IMR-90 (cell line): ENCODE data around the gene APOC1. TPM values are rescaled to one million over a fixed set of nuclear protein-coding genes. Genes with fewer than 3 reads are reported as not detected.

Source experiments
- ATAC-seq: fragments of 200-7000 bp; cut with Tn5 transposase; 2 replicates; pipeline ENCODE4 v1.9.1; 2020; ENCODE audit warnings: low read depth, mild to moderate bottlenecking, moderate library complexity
- BruUV-seq: library from RNA; stranded (reverse); fragments of 400-500 nt; replicated peaks from 2 replicates; lab custom pipeline; 2021; lab: Mats Ljungman, UMichigan
- CTCF ChIA-PET: fragments of 300-600 bp; formaldehyde crosslinking; extraction: SDS; loops from one replicate; lab custom pipeline; 2021; ENCODE audit warnings: antibody characterized with exemption; lab: Yijun Ruan, JAX
- POLR2A ChIA-PET: fragments of 300-600 bp; sonication (Branson Sonifier 250); formaldehyde crosslinking; loops from one replicate; lab custom pipeline; 2022; ENCODE audit warnings: antibody characterized with exemption; ENCODE audit not compliant: unreplicated experiment; lab: Charles Lee
- DNase-seq: peaks from one replicate; pipeline ENCODE4 v3.0.0; 2013
- H2AFZ ChIP-seq: replicated peaks from 2 replicates; pipeline ENCODE3; 2013; ENCODE audit warnings: low read length, mild to moderate bottlenecking; ENCODE audit not compliant: poor library complexity
- H2AK5ac ChIP-seq: 2 replicates; pipeline ENCODE4 v1.6.1; 2013; ENCODE audit warnings: low read depth, low read length, inconsistent platforms
- H2AK9ac ChIP-seq: replicated peaks from 2 replicates; pipeline ENCODE3; 2013; ENCODE audit warnings: mild to moderate bottlenecking, low read depth, low read length, moderate library complexity; ENCODE audit not compliant: poor library complexity
- H2BK120ac ChIP-seq: 2 replicates; pipeline ENCODE4 v1.6.1; 2013; ENCODE audit warnings: low read depth, low read length, inconsistent platforms
- H2BK15ac ChIP-seq: 3 replicates; pipeline ENCODE4 v1.6.1; 2013; ENCODE audit warnings: low read depth, low read length, inconsistent platforms
- H2BK20ac ChIP-seq: 2 replicates; pipeline ENCODE4 v1.6.1; 2013; ENCODE audit warnings: low read depth, mild to moderate bottlenecking, inconsistent platforms, low read length, moderate library complexity
- H2BK5ac ChIP-seq: 2 replicates; pipeline ENCODE4 v1.6.1; 2013; ENCODE audit warnings: mild to moderate bottlenecking, low read depth, low read length, inconsistent platforms; ENCODE audit not compliant: poor library complexity, severe bottlenecking
- H3K14ac ChIP-seq: replicated peaks from 2 replicates; pipeline ENCODE4 v1.6.1; 2013; ENCODE audit warnings: low read depth, low read length, inconsistent platforms
- H3K18ac ChIP-seq: 2 replicates; pipeline ENCODE4 v1.6.1; 2013; ENCODE audit warnings: low read depth, low read length, control low read depth
- H3K23ac ChIP-seq: 2 replicates; pipeline ENCODE4 v1.6.1; 2013; ENCODE audit warnings: low read depth, low read length, inconsistent platforms
- H3K27ac ChIP-seq: 2 replicates; pipeline ENCODE4 v1.5.1; 2013; ENCODE audit warnings: mild to moderate bottlenecking, control low read depth, low read length; ENCODE audit not compliant: insufficient read depth
- H3K27me3 ChIP-seq: 2 replicates; pipeline ENCODE4 v1.6.1; 2013; ENCODE audit warnings: low read length; ENCODE audit not compliant: control insufficient read depth, insufficient read depth
- H3K36me3 ChIP-seq: 2 replicates; pipeline ENCODE4 v1.6.1; 2013; ENCODE audit warnings: low read length, mixed read lengths; ENCODE audit not compliant: control insufficient read depth, insufficient read depth
- H3K4ac ChIP-seq: 2 replicates; pipeline ENCODE4 v1.6.1; 2013; ENCODE audit warnings: low read depth, low read length, inconsistent platforms
- H3K4me1 ChIP-seq: 2 replicates; pipeline ENCODE4 v1.6.1; 2013; ENCODE audit warnings: low read length, mixed read lengths; ENCODE audit not compliant: control insufficient read depth, insufficient read depth
- H3K4me2 ChIP-seq: 2 replicates; pipeline ENCODE4 v1.6.1; 2013; ENCODE audit warnings: low read depth, mild to moderate bottlenecking, control low read depth, low read length, moderate library complexity
- H3K4me3 ChIP-seq: 2 replicates; pipeline ENCODE4 v1.5.1; 2013; ENCODE audit warnings: low read depth, mild to moderate bottlenecking, control low read depth, low read length, moderate library complexity; ENCODE audit not compliant: insufficient read depth
- H3K56ac ChIP-seq: 2 replicates; pipeline ENCODE4 v1.6.1; 2013; ENCODE audit warnings: low read length, inconsistent platforms; ENCODE audit not compliant: insufficient read depth; ENCODE audit errors: extremely low read depth
- H3K79me1 ChIP-seq, 2 experiments: 2 replicates each; pipeline ENCODE4 v1.6.1; 2013; ENCODE audit warnings: low read length in 2 of 2, inconsistent platforms in 1 of 2, low read depth in 1 of 2
- H3K9ac ChIP-seq: 2 replicates; pipeline ENCODE4 v1.6.1; 2013; ENCODE audit warnings: low read depth, low read length, control low read depth
- H3K9me1 ChIP-seq: 2 replicates; pipeline ENCODE4 v1.6.1; 2013; ENCODE audit warnings: low read length, inconsistent platforms; ENCODE audit not compliant: insufficient read depth
- H3K9me3 ChIP-seq: 2 replicates; pipeline ENCODE4 v1.6.1; 2013; ENCODE audit warnings: low read length; ENCODE audit not compliant: control insufficient read depth, insufficient read depth
- H4K20me1 ChIP-seq: 2 replicates; pipeline ENCODE4 v1.6.1; 2013; ENCODE audit warnings: low read length, inconsistent platforms; ENCODE audit not compliant: insufficient read depth
- H4K5ac ChIP-seq: 2 replicates; pipeline ENCODE4 v1.6.1; 2013; ENCODE audit warnings: mild to moderate bottlenecking, low read depth, low read length, control low read depth
- H4K8ac ChIP-seq, 2 experiments: 2 replicates each; pipeline ENCODE4 v1.6.1; 2013; ENCODE audit warnings: low read depth in 2 of 2, low read length in 2 of 2, control low read depth in 1 of 2, inconsistent platforms in 1 of 2
- H4K91ac ChIP-seq: 2 replicates; pipeline ENCODE4 v1.6.1; 2013; ENCODE audit warnings: low read depth, low read length, inconsistent platforms; ENCODE audit not compliant: insufficient read depth
- BHLHE40 ChIP-seq: fragments of 150-350 bp; IDR thresholded peaks from 2 replicates; pipeline ENCODE4 v1.6.1; 2016; ENCODE audit warnings: mild to moderate bottlenecking, low read depth, low read length
- CEBPB ChIP-seq: IDR thresholded peaks from 2 replicates; pipeline ENCODE4 v1.6.1; 2012; ENCODE audit warnings: low read depth, low read length, improper control_type of control experiment
- CHD1 ChIP-seq: IDR thresholded peaks from 2 replicates; pipeline ENCODE4 v1.6.1; 2012; ENCODE audit warnings: low read depth, low read length, improper control_type of control experiment
- MAFK ChIP-seq: IDR thresholded peaks from 2 replicates; pipeline ENCODE4 v1.6.1; 2012; ENCODE audit warnings: low read depth, low read length, improper control_type of control experiment
- MAZ ChIP-seq: IDR thresholded peaks from 2 replicates; pipeline ENCODE4 v1.6.1; 2012; ENCODE audit warnings: low read depth, mild to moderate bottlenecking, low read length, improper control_type of control experiment, moderate library complexity, borderline replicate concordance
- MXI1 ChIP-seq: IDR thresholded peaks from 2 replicates; pipeline ENCODE4 v1.6.1; 2012; ENCODE audit warnings: low read depth, mild to moderate bottlenecking, low read length, moderate library complexity, borderline replicate concordance
- NFE2L2 ChIP-seq: fragments of 150-350 bp; IDR thresholded peaks from 2 replicates; pipeline ENCODE4 v1.6.1; 2016; ENCODE audit warnings: low read depth, mild to moderate bottlenecking, low read length
- POLR2A ChIP-seq: IDR thresholded peaks from 2 replicates; pipeline ENCODE4 v1.6.1; 2012; ENCODE audit warnings: mild to moderate bottlenecking, low read depth, low read length
- RAD21 ChIP-seq: IDR thresholded peaks from 2 replicates; pipeline ENCODE4 v1.6.1; 2012; ENCODE audit warnings: low read length, improper control_type of control experiment
- RCOR1 ChIP-seq: IDR thresholded peaks from 2 replicates; pipeline ENCODE4 v1.6.1; 2012; ENCODE audit warnings: mild to moderate bottlenecking, low read length, improper control_type of control experiment; ENCODE audit not compliant: insufficient replicate concordance
- RFX5 ChIP-seq: IDR thresholded peaks from 2 replicates; pipeline ENCODE4 v1.8.0; 2012; ENCODE audit warnings: low read depth, mild to moderate bottlenecking, low read length, moderate library complexity
- SMC3 ChIP-seq: fragments of 150-350 bp; IDR thresholded peaks from 2 replicates; pipeline ENCODE4 v1.6.1; 2016; ENCODE audit warnings: low read depth, mild to moderate bottlenecking, antibody characterized with exemption, low read length, moderate library complexity
- WGBS, 2 experiments: methylation state at CpG; one replicate each; pipeline versions ENCODE4 v1.1.5 to v1.1.7; 2013; ENCODE audit warnings: missing lambda C conversion rate in 2 of 2; ENCODE audit not compliant: insufficient read length in 1 of 2; ENCODE audit errors: extremely low coverage in 2 of 2; 5-methylcytosine and 5-hydroxymethylcytosine counted together
- dilution Hi-C: fragments of 300-500 bp; cut with HindIII; formaldehyde crosslinking; loops from one replicate; pipeline ENCODE4 v1.14.3; 2018; ENCODE audit warnings: low sequenced_read_pairs; ENCODE audit not compliant: unreplicated experiment
- in situ Hi-C: fragments of 300-500 bp; cut with MboI; formaldehyde crosslinking; loops from 3 replicates; pipeline ENCODE4 v1.14.3; 2019; ENCODE audit warnings: low sequenced_read_pairs, inconsistent platforms, mixed read lengths
- intact Hi-C: fragments of 100-400 bp; cut with micrococcal nuclease; formaldehyde crosslinking; loops from 2 replicates; pipeline ENCODE4 v1.10.0; 2022
- polyA plus RNA-seq, 3 experiments: library from polyadenylated mRNA; depleted of rRNA; stranded (reverse); fragments of >200 nt; gene quantifications; 2 replicates each; pipeline ENCODE4 v1.2.3, GENCODE V29; 2012; ENCODE audit warnings: low replicate concordance in 1 of 3
- total RNA-seq: library from RNA; depleted of rRNA; stranded (reverse); fragments of >200 nt; gene quantifications from 2 replicates; pipeline ENCODE4 v1.2.3, GENCODE V29; 2012
- TF ChIP-seq, protein P1 (sequence below): conservative IDR thresholded peaks from 2 replicates; pipeline ENCODE4 v1.5.1; 2012; ENCODE audit warnings: mild to moderate bottlenecking, low read depth, low read length, improper control_type of control experiment
- TF ChIP-seq, protein P2 (sequence below): fragments of 150-350 bp; IDR thresholded peaks from 2 replicates; pipeline ENCODE4 v1.6.1; 2016; ENCODE audit warnings: low read depth, mild to moderate bottlenecking, low read length, moderate library complexity, borderline replicate concordance

APOC1 gene
- total and polyA plus RNA-seq, 2 of the 4 experiments (the other 2 are of a cell fraction), result 1.1 TPM; not detected in 1

GRCh38 chr19:44957526-44957925 lies 43.1 kb downstream of the APOC1 start (continued):
- TF ChIP-seq, protein P1, sequence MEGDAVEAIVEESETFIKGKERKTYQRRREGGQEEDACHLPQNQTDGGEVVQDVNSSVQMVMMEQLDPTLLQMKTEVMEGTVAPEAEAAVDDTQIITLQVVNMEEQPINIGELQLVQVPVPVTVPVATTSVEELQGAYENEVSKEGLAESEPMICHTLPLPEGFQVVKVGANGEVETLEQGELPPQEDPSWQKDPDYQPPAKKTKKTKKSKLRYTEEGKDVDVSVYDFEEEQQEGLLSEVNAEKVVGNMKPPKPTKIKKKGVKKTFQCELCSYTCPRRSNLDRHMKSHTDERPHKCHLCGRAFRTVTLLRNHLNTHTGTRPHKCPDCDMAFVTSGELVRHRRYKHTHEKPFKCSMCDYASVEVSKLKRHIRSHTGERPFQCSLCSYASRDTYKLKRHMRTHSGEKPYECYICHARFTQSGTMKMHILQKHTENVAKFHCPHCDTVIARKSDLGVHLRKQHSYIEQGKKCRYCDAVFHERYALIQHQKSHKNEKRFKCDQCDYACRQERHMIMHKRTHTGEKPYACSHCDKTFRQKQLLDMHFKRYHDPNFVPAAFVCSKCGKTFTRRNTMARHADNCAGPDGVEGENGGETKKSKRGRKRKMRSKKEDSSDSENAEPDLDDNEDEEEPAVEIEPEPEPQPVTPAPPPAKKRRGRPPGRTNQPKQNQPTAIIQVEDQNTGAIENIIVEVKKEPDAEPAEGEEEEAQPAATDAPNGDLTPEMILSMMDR, result no peak
- TF ChIP-seq BHLHE40 (no peak), POLR2A (no peak), MXI1 (no peak)

DNA sequence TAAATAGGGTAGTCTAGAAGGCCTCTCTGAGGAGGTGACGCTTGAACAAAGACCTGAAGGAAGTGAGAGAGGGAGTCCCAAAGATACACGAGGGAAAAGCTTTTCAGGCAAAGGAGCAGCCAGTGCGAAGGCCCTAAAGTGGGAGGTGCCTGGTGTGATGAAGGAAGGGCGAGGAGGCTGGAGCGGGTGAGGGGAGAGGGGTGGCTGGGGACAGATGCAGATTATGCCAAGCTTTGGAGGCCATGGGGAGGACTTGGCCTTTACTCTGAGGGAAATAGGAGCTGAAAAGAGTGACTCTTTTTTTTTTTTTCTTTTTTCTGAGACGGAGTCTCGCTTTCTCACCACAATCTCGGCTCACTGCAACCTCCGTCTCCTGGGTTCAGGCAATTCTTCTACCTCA lies 43.7 kb downstream of the APOC1 start:
- H3K9ac ChIP-seq, result no peak overlapping the region
- H4K8ac ChIP-seq, result no peak overlapping the region
- no peak overlapping the region for H3K4ac ChIP-seq
- H2BK5ac ChIP-seq, result no peak overlapping the region
- H3K4me3 ChIP-seq, result no peak overlapping the region
- in situ Hi-C loops, result loop anchor here (10.0 kb wide), 1 partner anchor 273 kb away; no protein-coding TSS in a partner anchor
- no peaks in the 10 kb centered on the region for H3K27me3 ChIP-seq
- no TSS peak for BruUV-seq
- H4K20me1 ChIP-seq, result peaks cover 64% of the 10 kb centered on the region
- H3K4me1 ChIP-seq, result peaks cover 7% of the 10 kb centered on the region
- no peak overlapping the region for H3K18ac ChIP-seq
- DNase-seq (no peak), ATAC-seq (no peak)
- H3K14ac ChIP-seq, result no peak overlapping the region
- no peaks in the 10 kb centered on the region for H3K9me3 ChIP-seq
- no peak overlapping the region for H2BK15ac ChIP-seq
- CTCF ChIA-PET, result interaction anchor here (0.6 kb wide), 1 partner anchor 15 kb away, joined by 5 read pairs; no protein-coding TSS in a partner anchor
- WGBS, 2 experiments, result 60% methylated on average over 1 of the region's 9 CpGs; no CpG with 5 or more reads in 1 of the 2 experiments
- no peak overlapping the region for H4K5ac ChIP-seq
- H2AK9ac ChIP-seq, result no peak overlapping the region
- dilution Hi-C loops, result no loop called here
- H3K4me2 ChIP-seq, result no peak overlapping the region
- no peak overlapping the region for H2AFZ ChIP-seq
- H4K91ac ChIP-seq, result no peak overlapping the region
- no peak overlapping the region for H3K27ac ChIP-seq
- H3K56ac ChIP-seq, result no peak overlapping the region
- no peak overlapping the region for H3K23ac ChIP-seq
- peaks cover 12 to 83% of the 10 kb centered on the region in 2 experiments for H3K79me1 ChIP-seq
- H3K9me1 ChIP-seq, result peaks cover 11% of the 10 kb centered on the region; the same call in 1 of the 2 replicates
- H2AK5ac ChIP-seq, result no peak overlapping the region
- H3K36me3 ChIP-seq, result peaks cover 17% of the 10 kb centered on the region
- H2BK20ac ChIP-seq, result no peak overlapping the region
- intact Hi-C loops, result loop anchor here (10.0 kb wide), 1 partner anchor 383 kb away; no protein-coding TSS in a partner anchor
- H2BK120ac ChIP-seq, result no peak overlapping the region
- POLR2A ChIA-PET, result no interaction called here
- TF ChIP-seq RFX5 (no peak), CHD1 (no peak), SMC3 (no peak), CEBPB (no peak), NFE2L2 (no peak), RAD21 (no peak), BHLHE40 (no peak), MAFK (no peak), RCOR1 (no peak), MAZ (no peak), MXI1 (no peak), POLR2A (no peak)
- TF ChIP-seq, protein P2, sequence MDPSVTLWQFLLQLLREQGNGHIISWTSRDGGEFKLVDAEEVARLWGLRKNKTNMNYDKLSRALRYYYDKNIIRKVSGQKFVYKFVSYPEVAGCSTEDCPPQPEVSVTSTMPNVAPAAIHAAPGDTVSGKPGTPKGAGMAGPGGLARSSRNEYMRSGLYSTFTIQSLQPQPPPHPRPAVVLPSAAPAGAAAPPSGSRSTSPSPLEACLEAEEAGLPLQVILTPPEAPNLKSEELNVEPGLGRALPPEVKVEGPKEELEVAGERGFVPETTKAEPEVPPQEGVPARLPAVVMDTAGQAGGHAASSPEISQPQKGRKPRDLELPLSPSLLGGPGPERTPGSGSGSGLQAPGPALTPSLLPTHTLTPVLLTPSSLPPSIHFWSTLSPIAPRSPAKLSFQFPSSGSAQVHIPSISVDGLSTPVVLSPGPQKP, result no peak
